ENCODE data around the gene PHF21B. TPM values are rescaled to one million over a fixed set of nuclear protein-coding genes. Genes with fewer than 3 reads are reported as not detected.

Gene PHF21B
- total RNA-seq, 1 donor, result not detected

- H3K4me3 ChIP-seq (ENCODE audit: insufficient read depth, low read length), result no peak overlapping the region
- no peak overlapping the region for H2AFZ ChIP-seq (ENCODE audit: low read length)
- no peaks in the 10 kb centered on the region for H3K36me3 ChIP-seq (ENCODE audit: insufficient read depth, low read length)
- DNase-seq (ENCODE audit: insufficient read length, low spot score, missing footprints), result no peak
- no peak overlapping the region for H3K27ac ChIP-seq (ENCODE audit: low read depth, low read length)
- H3K9me3 ChIP-seq (ENCODE audit: low read depth, low read length), result no peaks in the 10 kb centered on the region
- no peak for TF ChIP-seq CTCF (IDR thresholded peaks at IDR 0.05; ENCODE audit: extremely low read depth, low read depth, low read length)
- H3K79me2 ChIP-seq (ENCODE audit: insufficient read depth, low read length), result no peaks in the 10 kb centered on the region
- H3K27me3 ChIP-seq (ENCODE audit: insufficient read depth, low read length), result peaks cover 7% of the 10 kb centered on the region
- no peaks in the 10 kb centered on the region for H3K4me1 ChIP-seq (ENCODE audit: insufficient read depth, low read length)
- H4K20me1 ChIP-seq (ENCODE audit: insufficient read depth, low read length), result no peaks in the 10 kb centered on the region
- H3K4me2 ChIP-seq (ENCODE audit: insufficient read depth, low read length), result no peak overlapping the region
These were observed 67.7 kb downstream of the PHF21B start for GRCh38 chr22:44942056-44942455.

GRCh38 chr22:44941207-44941606 is 68.6 kb downstream of the PHF21B start:
- Histone ChIP-seq H3K27ac (ENCODE audit: low read depth, low read length) (no peak overlapping the region), H3K4me3 (ENCODE audit: insufficient read depth, low read length) (no peak overlapping the region), H3K79me2 (ENCODE audit: insufficient read depth, low read length) (no peaks in the 10 kb centered on the region), H3K4me2 (ENCODE audit: insufficient read depth, low read length) (no peak overlapping the region), H3K4me1 (ENCODE audit: insufficient read depth, low read length) (no peaks in the 10 kb centered on the region), H3K9me3 (ENCODE audit: low read depth, low read length) (no peaks in the 10 kb centered on the region), H4K20me1 (ENCODE audit: insufficient read depth, low read length) (no peaks in the 10 kb centered on the region), H2AFZ (ENCODE audit: low read length) (no peak overlapping the region), H3K27me3 (ENCODE audit: insufficient read depth, low read length) (peaks cover 7% of the 10 kb centered on the region), H3K36me3 (ENCODE audit: insufficient read depth, low read length) (no peaks in the 10 kb centered on the region)
- no peak for TF ChIP-seq CTCF (IDR thresholded peaks at IDR 0.05; ENCODE audit: extremely low read depth, low read depth, low read length)
- DNase-seq (ENCODE audit: insufficient read length, low spot score, missing footprints), result no peak

GRCh38 chr22:44940130-44940529 is 69.7 kb downstream of the PHF21B start:
- no peak for DNase-seq (ENCODE audit: insufficient read length, low spot score, missing footprints)
- Histone ChIP-seq H3K4me2 (ENCODE audit: insufficient read depth, low read length) (no peak overlapping the region), H3K79me2 (ENCODE audit: insufficient read depth, low read length) (no peaks in the 10 kb centered on the region), H3K27ac (ENCODE audit: low read depth, low read length) (no peak overlapping the region), H3K36me3 (ENCODE audit: insufficient read depth, low read length) (no peaks in the 10 kb centered on the region), H3K4me3 (ENCODE audit: insufficient read depth, low read length) (no peak overlapping the region), H3K27me3 (ENCODE audit: insufficient read depth, low read length) (peaks cover 7% of the 10 kb centered on the region), H4K20me1 (ENCODE audit: insufficient read depth, low read length) (no peaks in the 10 kb centered on the region), H3K9me3 (ENCODE audit: low read depth, low read length) (no peaks in the 10 kb centered on the region), H2AFZ (ENCODE audit: low read length) (no peak overlapping the region), H3K4me1 (ENCODE audit: insufficient read depth, low read length) (no peaks in the 10 kb centered on the region)
- TF ChIP-seq CTCF (IDR thresholded peaks at IDR 0.05; ENCODE audit: extremely low read depth, low read depth, low read length), result no peak

- Histone ChIP-seq H3K36me3 (ENCODE audit: insufficient read depth, low read length) (no peaks in the 10 kb centered on the region), H3K4me1 (ENCODE audit: insufficient read depth, low read length) (no peaks in the 10 kb centered on the region), H3K27me3 (ENCODE audit: insufficient read depth, low read length) (peaks cover 2% of the 10 kb centered on the region), H4K20me1 (ENCODE audit: insufficient read depth, low read length) (no peaks in the 10 kb centered on the region), H3K79me2 (ENCODE audit: insufficient read depth, low read length) (no peaks in the 10 kb centered on the region), H2AFZ (ENCODE audit: low read length) (no peak overlapping the region), H3K9me3 (ENCODE audit: low read depth, low read length) (no peaks in the 10 kb centered on the region), H3K4me2 (ENCODE audit: insufficient read depth, low read length) (no peak overlapping the region), H3K27ac (ENCODE audit: low read depth, low read length) (no peak overlapping the region), H3K4me3 (ENCODE audit: insufficient read depth, low read length) (no peak overlapping the region)
- no peak for TF ChIP-seq CTCF (IDR thresholded peaks at IDR 0.05; ENCODE audit: extremely low read depth, low read depth, low read length)
- no peak for DNase-seq (ENCODE audit: insufficient read length, low spot score, missing footprints)
These were observed 70.4 kb downstream of the PHF21B start for GRCh38 chr22:44939451-44939850.
